ENCODE results near the gene SMIM29. TPM values are rescaled to one million over a fixed set of nuclear protein-coding genes. Genes with fewer than 3 reads are reported as not detected.

The SMIM29 gene
- total RNA-seq, 1 experiment from 2014 or later, result 25.8 TPM

- ChIA-PET POLR2A (ENCODE audit: unreplicated experiment) (no interaction called here), CTCF (no interaction called here)
- H3F3A ChIP-seq (ENCODE audit: low read length, unreplicated experiment), result no peaks in the 10 kb centered on the region
- no peak for ATAC-seq
- H2AFZ ChIP-seq (ENCODE audit: low read length), result no peak overlapping the region; the same call in 1 of the 2 replicates
- no peaks in the 10 kb centered on the region for H3K36me3 ChIP-seq (ENCODE audit: low read depth, low read length)
- intact Hi-C loops (cut with micrococcal nuclease), result no loop called here
- no peaks in the 10 kb centered on the region for H4K20me1 ChIP-seq (ENCODE audit: low read length)
- peaks cover 9% of the 10 kb centered on the region for H3K4me1 ChIP-seq (ENCODE audit: insufficient read depth, low read length)
- no peak overlapping the region for H3K4me2 ChIP-seq (ENCODE audit: low read length)
- no peak overlapping the region for H3K27ac ChIP-seq (ENCODE audit: low read length)
- TF ChIP-seq CTCF (conservative IDR thresholded peaks at IDR 0.05; ENCODE audit: low read depth, low read length) (no peak), EZH2phosphoT487 (IDR thresholded peaks at IDR 0.05; ENCODE audit: borderline replicate concordance, low read length) (no peak), EZH2 (IDR thresholded peaks at IDR 0.05; ENCODE audit: low read length, unreplicated experiment) (no peak)
- no peaks in the 10 kb centered on the region for H3K79me2 ChIP-seq (ENCODE audit: low read length)
- H3K9me2 ChIP-seq (replicated peaks; ENCODE audit: low read length), result no peaks in the 10 kb centered on the region
- no peaks in the 10 kb centered on the region for H3K27me3 ChIP-seq (ENCODE audit: low read length)
- no peaks in the 10 kb centered on the region for H3K9me3 ChIP-seq (ENCODE audit: low read length)
- no peak overlapping the region for H3K4me3 ChIP-seq (ENCODE audit: low read length)
- DNase-seq, result peak; percentile 9
- no peak overlapping the region for H3K9ac ChIP-seq (ENCODE audit: low read length)
- no TSS peak for BruUV-seq (replicated peaks)
Observed at GRCh38 chr6:34200340-34200971, 48.4 kb downstream of the SMIM29 start.

- no peak overlapping the region for H3K27ac ChIP-seq (ENCODE audit: low read length)
- CTCF ChIA-PET, result interaction anchor here (0.6 to 1.3 kb wide), 3 partner anchors 10 to 218 kb away, joined by 3 to 12 read pairs (median 5); no protein-coding TSS in a partner anchor
- peak overlapping the region; percentile 97 for H3K4me2 ChIP-seq (ENCODE audit: low read length)
- peak overlapping the region; percentile 98 for H2AFZ ChIP-seq (ENCODE audit: low read length)
- no TSS peak for BruUV-seq (replicated peaks)
- H3K9me2 ChIP-seq (replicated peaks; ENCODE audit: low read length), result no peaks in the 10 kb centered on the region
- no peaks in the 10 kb centered on the region for H4K20me1 ChIP-seq (ENCODE audit: low read length)
- intact Hi-C loops (cut with micrococcal nuclease), result loop anchor here (1.0 kb wide), 2 partner anchors 47 to 218 kb away; no protein-coding TSS in a partner anchor
- H3K36me3 ChIP-seq (ENCODE audit: low read depth, low read length), result no peaks in the 10 kb centered on the region
- no peaks in the 10 kb centered on the region for H3F3A ChIP-seq (ENCODE audit: low read length, unreplicated experiment)
- no peaks in the 10 kb centered on the region for H3K27me3 ChIP-seq (ENCODE audit: low read length)
- TF ChIP-seq CTCF (conservative IDR thresholded peaks at IDR 0.05; ENCODE audit: low read depth, low read length), result no peak
- TF ChIP-seq EZH2phosphoT487 (IDR thresholded peaks at IDR 0.05; ENCODE audit: borderline replicate concordance, low read length), result no peak
- TF ChIP-seq EZH2 (IDR thresholded peaks at IDR 0.05; ENCODE audit: low read length, unreplicated experiment), result no peak
- H3K4me3 ChIP-seq (ENCODE audit: low read length), result peak overlapping the region; percentile 71
- ATAC-seq, result no peak; the same call in 1 of the 2 replicates
- no peaks in the 10 kb centered on the region for H3K79me2 ChIP-seq (ENCODE audit: low read length)
- DNase-seq, result no peak
- H3K4me1 ChIP-seq (ENCODE audit: insufficient read depth, low read length), result peaks cover 9% of the 10 kb centered on the region
- POLR2A ChIA-PET (ENCODE audit: unreplicated experiment), result no interaction called here
- H3K9ac ChIP-seq (ENCODE audit: low read length), result peak overlapping the region; percentile 50
- no peaks in the 10 kb centered on the region for H3K9me3 ChIP-seq (ENCODE audit: low read length)
Observed at GRCh38 chr6:34196833-34197195, 52.0 kb downstream of the SMIM29 start.

Small RNA genes lying within 50 kb of the gene (microRNA-seq; reads per million reads assigned to microRNA genes)
- not detected for gene MIR6835 (ENCODE audit: unreplicated experiment)

Other genes with a start within 250 kb of the SMIM29 start
- gene GRM4, start 102.9 kb downstream of the SMIM29 start, total RNA-seq (2014; rRNA removed), result not detected in 2 replicates
- 1,115 and 1,441 TPM in 2 replicates for gene HMGA1, start 12.1 kb downstream of the SMIM29 start, total RNA-seq (2014; rRNA removed)
- gene NUDT3, start 143.7 kb upstream of the SMIM29 start, total RNA-seq (2014; rRNA removed), result 24.6 and 28.7 TPM in 2 replicates
- 2,227 and 3,060 TPM in 2 replicates for gene RPS10, start 177.1 kb upstream of the SMIM29 start, total RNA-seq (2014; rRNA removed)
- gene PACSIN1, start 217.1 kb upstream of the SMIM29 start, total RNA-seq (2014; rRNA removed), result 2.3 and 3.5 TPM in 2 replicates